Measurements from ENCODE around the gene MAP1LC3B2.

The MAP1LC3B2 gene

GRCh38 chr12:116616536-116617248, 57.5 kb downstream of the MAP1LC3B2 start:
- no peak for DNase-seq

DNA sequence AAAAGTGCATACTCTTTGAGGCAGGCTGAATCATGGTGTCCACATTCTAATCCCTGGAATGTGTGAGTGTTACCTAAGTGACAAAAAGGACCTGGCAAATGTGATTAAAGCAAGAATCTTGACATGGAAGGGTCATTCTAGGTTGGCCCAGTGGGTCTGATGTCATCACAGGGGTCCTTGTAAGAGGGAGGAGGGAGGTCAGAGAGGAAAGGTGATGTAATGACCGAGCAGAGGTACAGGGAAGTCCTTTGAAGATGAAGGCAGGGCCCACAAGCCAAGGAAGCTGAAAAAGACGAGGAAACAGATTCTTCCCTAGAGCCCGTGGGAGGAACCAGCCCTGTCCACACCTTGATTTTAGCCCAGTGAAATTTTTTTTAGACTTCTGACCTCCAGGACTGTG, 60.1 kb downstream of the MAP1LC3B2 start:
- DNase-seq, result no peak

- no peak for DNase-seq
Observed at GRCh38 chr12:116620124-116620491, 60.9 kb downstream of the MAP1LC3B2 start.

DNA sequence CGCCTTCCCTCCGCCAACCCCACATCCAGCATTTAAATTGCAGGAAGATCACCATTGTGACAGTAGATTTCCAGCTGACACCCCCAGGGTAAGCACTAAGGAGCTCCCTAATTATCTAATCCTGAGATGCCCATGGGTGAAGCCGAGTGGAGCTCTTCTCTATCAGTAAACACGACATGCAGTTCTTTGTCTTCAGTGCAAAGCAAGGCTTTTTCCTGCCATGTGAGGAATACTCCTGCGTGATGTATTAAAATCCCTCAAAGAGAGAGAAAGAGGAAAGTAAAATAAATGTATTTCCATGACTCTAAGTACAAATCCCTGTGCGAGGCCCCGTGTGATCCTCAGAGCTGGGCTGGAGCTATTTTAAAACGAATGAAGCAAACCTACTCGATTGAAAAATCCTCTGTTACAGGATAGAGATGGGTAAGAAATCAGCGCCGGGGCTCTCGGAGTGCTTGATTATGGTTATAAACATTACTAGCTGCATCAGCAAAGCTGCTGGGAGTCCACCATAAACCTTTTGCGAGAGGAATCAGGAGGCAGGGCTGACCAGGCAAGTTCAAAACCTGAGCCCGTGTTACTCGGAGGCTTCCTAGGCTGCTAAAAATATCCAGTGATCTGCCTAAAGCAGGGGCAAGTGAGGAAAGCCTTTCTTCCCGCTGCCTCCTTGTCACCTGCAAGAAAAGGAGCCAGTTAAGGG, 61.5 kb downstream of the MAP1LC3B2 start:
- DNase-seq, result no peak

DNA sequence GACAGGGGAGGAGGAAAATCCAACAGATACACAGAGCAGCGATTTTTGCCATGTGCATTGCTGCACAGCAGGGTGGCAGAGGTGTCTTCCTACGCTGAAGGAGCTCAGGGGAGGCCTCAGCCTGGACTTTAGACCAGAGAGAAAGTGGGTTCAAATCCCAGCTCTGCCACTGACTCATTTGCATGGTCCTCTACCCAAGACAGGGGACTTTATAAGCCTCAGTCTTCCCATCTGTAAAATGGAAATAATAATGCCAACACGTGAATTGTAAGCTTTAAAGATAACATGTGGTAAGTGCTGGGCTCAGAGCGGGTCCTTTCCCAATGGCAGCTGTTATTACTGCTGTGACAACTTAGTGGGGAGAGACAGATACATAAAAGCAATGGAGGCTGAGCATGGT, 62.0 kb downstream of the MAP1LC3B2 start:
- DNase-seq, result no peak

- no peak for DNase-seq
Observed at GRCh38 chr12:116624516-116624915, 65.3 kb downstream of the MAP1LC3B2 start.

- no peak for DNase-seq
Observed at GRCh38 chr12:116626153-116626552, 67.0 kb downstream of the MAP1LC3B2 start.

Data from NCI-H1694 treated with DMSO at 0.1 percent for 48 hours (cell line).